GM12878 (cell line): ENCODE data around the gene PDK3. TPM values are rescaled to one million over a fixed set of nuclear protein-coding genes. Genes with fewer than 3 reads are reported as not detected.

Experiments used
- ATAC-seq: fragments of 200-7000 bp; cut with Tn5 transposase; 3 replicates; pipeline ENCODE4 v1.9.1; 2020; ENCODE audit warnings: mild to moderate bottlenecking, moderate library complexity
- BruUV-seq: library from RNA; stranded (reverse); fragments of 400-500 nt; replicated peaks from 2 replicates; lab custom pipeline; 2021; lab: Mats Ljungman, UMichigan
- CTCF ChIA-PET: fragments of 300-600 bp; sonication (Branson Sonifier 250); formaldehyde crosslinking; extraction: SDS; loops from one replicate; lab custom pipeline; 2021; ENCODE audit warnings: inconsistent platforms; lab: Yijun Ruan, JAX
- POLR2A ChIA-PET: fragments of 350-600 bp; formaldehyde crosslinking; extraction: SDS; loops from one replicate; lab custom pipeline; 2021; ENCODE audit warnings: inconsistent platforms; lab: Charles Lee
- RAD21 ChIA-PET: fragments of 300-600 bp; sonication (Branson Sonifier 250); formaldehyde crosslinking; loops from one replicate; lab custom pipeline; 2023; ENCODE audit warnings: antibody characterized with exemption; ENCODE audit not compliant: unreplicated experiment; lab: Charles Lee
- SMC1A ChIA-PET: fragments of 300-600 bp; sonication (Branson Sonifier 250); formaldehyde crosslinking; loops from one replicate; lab custom pipeline; 2023; ENCODE audit not compliant: unreplicated experiment, uncharacterized antibody; lab: Charles Lee
- DNase-seq: peaks from one replicate; pipeline ENCODE4 v3.0.0-alpha.2; 2011; ENCODE audit warnings: low read depth, low spot score
- FAIRE-seq: peaks from 3 replicates; lab custom pipeline; 2011; peaks lifted over from hg19 to GRCh38; lab: Jason Lieb, UNC
- H2AFZ ChIP-seq: 2 replicates; pipeline ENCODE4 v1.6.0; 2011; ENCODE audit warnings: low read depth, low read length, control low read depth; ENCODE audit not compliant: control insufficient read depth
- H3K27ac ChIP-seq: 2 replicates; pipeline ENCODE4 v1.5.1; 2011; ENCODE audit warnings: control low read depth; ENCODE audit not compliant: control insufficient read depth, insufficient read depth
- H3K27me3 ChIP-seq, 2 experiments: replicated peaks in 1 of 2; 2 replicates each; pipeline versions ENCODE4 v1.6.0 to v1.6.1; 2011; ENCODE audit warnings: low read length in 1 of 2; ENCODE audit not compliant: control insufficient read depth in 2 of 2, insufficient read depth in 2 of 2
- H3K36me3 ChIP-seq, 2 experiments: 2 replicates each; pipeline ENCODE4 v1.5.1; 2011; ENCODE audit warnings: low read length in 1 of 2; ENCODE audit not compliant: control insufficient read depth in 2 of 2, insufficient read depth in 2 of 2
- H3K4me1 ChIP-seq: 2 replicates; pipeline ENCODE4 v1.6.1; 2011; ENCODE audit warnings: mild to moderate bottlenecking, low read length, moderate library complexity, mixed read lengths; ENCODE audit not compliant: control insufficient read depth, insufficient read depth
- H3K4me2 ChIP-seq: 2 replicates; pipeline ENCODE4 v1.6.0; 2011; ENCODE audit warnings: control low read depth; ENCODE audit not compliant: control insufficient read depth, insufficient read depth
- H3K4me3 ChIP-seq: fragments of 200-600 bp; sonication (generic); 2 replicates; pipeline ENCODE4 v1.5.1; 2016
- H3K79me2 ChIP-seq: 2 replicates; pipeline ENCODE4 v1.6.0; 2011; ENCODE audit warnings: low read length; ENCODE audit not compliant: control insufficient read depth, insufficient read depth
- H3K9ac ChIP-seq: 2 replicates; pipeline ENCODE4 v1.8.0; 2011; ENCODE audit warnings: low read length, control low read depth, mixed read lengths; ENCODE audit not compliant: control insufficient read depth, insufficient read depth
- H3K9me3 ChIP-seq: replicated peaks from 3 replicates; pipeline ENCODE4 v1.5.1; 2011; ENCODE audit warnings: mild to moderate bottlenecking, low read length; ENCODE audit not compliant: control insufficient read depth, insufficient read depth
- H4K20me1 ChIP-seq: 2 replicates; pipeline ENCODE4 v1.6.0; 2011; ENCODE audit not compliant: control insufficient read depth, insufficient read depth
- FOS ChIP-seq: IDR thresholded peaks from 3 replicates; pipeline ENCODE4 v1.6.1; 2011; ENCODE audit warnings: borderline replicate concordance; ENCODE audit not compliant: insufficient read length; ENCODE audit errors: extremely low read depth
- IRF4 ChIP-seq: IDR thresholded peaks from 2 replicates; pipeline ENCODE4 v1.6.1; 2011; ENCODE audit warnings: low read depth, low read length
- MEF2A ChIP-seq: IDR thresholded peaks from 2 replicates; pipeline ENCODE4 v1.6.1; 2011; ENCODE audit warnings: low read depth, mild to moderate bottlenecking, low read length, moderate library complexity; ENCODE audit not compliant: insufficient read depth
- NR2F1 ChIP-seq: fragments of 450-650 bp; conservative IDR thresholded peaks from 2 replicates; pipeline ENCODE4 v1.6.1; 2017; ENCODE audit warnings: mild to moderate bottlenecking
- NRF1 ChIP-seq: conservative IDR thresholded peaks from 2 replicates; pipeline ENCODE4 v1.6.1; 2011; ENCODE audit warnings: mild to moderate bottlenecking, low read depth, low read length, improper control_type of control experiment
- RELB ChIP-seq: fragments of 450-650 bp; IDR thresholded peaks from 2 replicates; pipeline ENCODE4 v1.6.1; 2017; ENCODE audit warnings: low read depth, mild to moderate bottlenecking, moderate library complexity
- RUNX3 ChIP-seq: IDR thresholded peaks from 2 replicates; pipeline ENCODE4 v1.6.1; 2012; ENCODE audit warnings: low read length, inconsistent platforms
- SIN3A ChIP-seq: IDR thresholded peaks from 2 replicates; pipeline ENCODE4 v1.6.1; 2012; ENCODE audit warnings: low read depth, low read length, improper control_type of control experiment
- TBL1XR1 ChIP-seq: IDR thresholded peaks from 2 replicates; pipeline ENCODE4 v1.6.1; 2012; ENCODE audit warnings: low read depth, low read length, improper control_type of control experiment
- WGBS: methylation state at CpG from one replicate; pipeline ENCODE4 v1.1.6; 2016; ENCODE audit warnings: low lambda C conversion rate; ENCODE audit not compliant: insufficient replicate concordance, insufficient coverage; ENCODE audit errors: missing lambda C conversion rate; 5-methylcytosine and 5-hydroxymethylcytosine counted together
- in situ Hi-C: fragments of 300-500 bp; cut with MboI; formaldehyde crosslinking; loops from 9 replicates; pipeline ENCODE4 v1.14.3; 2018; ENCODE audit warnings: mixed read lengths
- intact Hi-C: fragments of 100-400 bp; cut with micrococcal nuclease; formaldehyde crosslinking; loops from one replicate; pipeline ENCODE4 v1.14.2; 2022; ENCODE audit not compliant: unreplicated experiment
- polyA plus RNA-seq, 11 experiments: library from polyadenylated mRNA; depleted of rRNA in 4 of 11; unstranded in 6 of 11; stranded (reverse) in 5 of 11; fragments of >200 nt; fragmentation: Nextera tagmentation in 4 of 11; fragmentation: Illumina TruSeq in 1 of 11; extraction: Ambion mirVana in 4 of 11; extraction: Trizol in 1 of 11; gene quantifications; 1 replicate in 1 of 11; 2 replicates in 10 of 11; pipeline versions ENCODE4 v1.2.1 to v1.2.3, GENCODE V29; 2011 to 2016; ENCODE audit warnings: inconsistent platforms in 2 of 11, missing spikeins in 2 of 11, low read depth in 1 of 11
- total RNA-seq, 4 experiments: library from RNA; depleted of rRNA in 3 of 4; stranded (reverse); fragments of >200 nt in 3 of 4; fragmentation: Illumina TruSeq in 1 of 4; extraction: Trizol in 1 of 4; gene quantifications; 2 replicates each; pipeline versions ENCODE4 v1.2.1 to v1.2.3, GENCODE V29; 2013 to 2021
- TF ChIP-seq, protein P1 (sequence below): fragments of 450-650 bp; IDR thresholded peaks from 2 replicates; pipeline ENCODE4 v1.6.1; 2017; ENCODE audit warnings: mild to moderate bottlenecking, moderate library complexity

PDK3 gene
- total and polyA plus RNA-seq, 10 of the 15 experiments (the other 5 are each of a cell fraction or from before 2014, with no cell fraction given): 4.2 to 54.6 (median 21.9) TPM

DNA sequence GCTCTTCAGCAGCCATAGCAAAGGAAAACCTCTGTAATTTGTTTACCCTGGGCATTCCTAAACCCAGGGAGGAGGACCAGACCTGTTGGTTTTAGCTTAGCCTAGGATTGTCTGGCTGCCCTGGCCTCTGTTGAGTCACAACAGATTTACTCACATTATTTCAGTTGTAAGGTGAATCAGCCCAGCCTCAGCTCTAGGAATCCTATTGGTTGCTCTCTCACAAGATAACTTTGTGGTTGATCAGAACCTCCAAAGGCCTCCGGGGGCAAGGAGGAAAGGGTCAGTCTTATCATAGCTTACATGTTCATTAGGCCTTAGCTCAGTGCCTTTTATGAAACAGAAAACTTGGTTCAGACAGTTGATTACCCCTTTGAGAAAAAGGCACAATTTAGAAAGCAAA, 41.0 kb downstream of the PDK3 start:
- TF ChIP-seq RUNX3: peak; percentile 33; the same call in 1 of the 2 replicates
- TF ChIP-seq MEF2A: no peak
- 0 out of 2 replicates have a peak, but pooled peaks have one; percentile 32 for TF ChIP-seq NR2F1
- TF ChIP-seq RELB: no peak
- TF ChIP-seq, protein P1, sequence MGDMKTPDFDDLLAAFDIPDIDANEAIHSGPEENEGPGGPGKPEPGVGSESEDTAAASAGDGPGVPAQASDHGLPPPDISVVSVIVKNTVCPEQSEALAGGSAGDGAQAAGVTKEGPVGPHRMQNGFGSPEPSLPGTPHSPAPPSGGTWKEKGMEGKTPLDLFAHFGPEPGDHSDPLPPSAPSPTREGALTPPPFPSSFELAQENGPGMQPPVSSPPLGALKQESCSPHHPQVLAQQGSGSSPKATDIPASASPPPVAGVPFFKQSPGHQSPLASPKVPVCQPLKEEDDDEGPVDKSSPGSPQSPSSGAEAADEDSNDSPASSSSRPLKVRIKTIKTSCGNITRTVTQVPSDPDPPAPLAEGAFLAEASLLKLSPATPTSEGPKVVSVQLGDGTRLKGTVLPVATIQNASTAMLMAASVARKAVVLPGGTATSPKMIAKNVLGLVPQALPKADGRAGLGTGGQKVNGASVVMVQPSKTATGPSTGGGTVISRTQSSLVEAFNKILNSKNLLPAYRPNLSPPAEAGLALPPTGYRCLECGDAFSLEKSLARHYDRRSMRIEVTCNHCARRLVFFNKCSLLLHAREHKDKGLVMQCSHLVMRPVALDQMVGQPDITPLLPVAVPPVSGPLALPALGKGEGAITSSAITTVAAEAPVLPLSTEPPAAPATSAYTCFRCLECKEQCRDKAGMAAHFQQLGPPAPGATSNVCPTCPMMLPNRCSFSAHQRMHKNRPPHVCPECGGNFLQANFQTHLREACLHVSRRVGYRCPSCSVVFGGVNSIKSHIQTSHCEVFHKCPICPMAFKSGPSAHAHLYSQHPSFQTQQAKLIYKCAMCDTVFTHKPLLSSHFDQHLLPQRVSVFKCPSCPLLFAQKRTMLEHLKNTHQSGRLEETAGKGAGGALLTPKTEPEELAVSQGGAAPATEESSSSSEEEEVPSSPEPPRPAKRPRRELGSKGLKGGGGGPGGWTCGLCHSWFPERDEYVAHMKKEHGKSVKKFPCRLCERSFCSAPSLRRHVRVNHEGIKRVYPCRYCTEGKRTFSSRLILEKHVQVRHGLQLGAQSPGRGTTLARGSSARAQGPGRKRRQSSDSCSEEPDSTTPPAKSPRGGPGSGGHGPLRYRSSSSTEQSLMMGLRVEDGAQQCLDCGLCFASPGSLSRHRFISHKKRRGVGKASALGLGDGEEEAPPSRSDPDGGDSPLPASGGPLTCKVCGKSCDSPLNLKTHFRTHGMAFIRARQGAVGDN: peak; percentile 48; the same call in 1 of the 2 replicates
- TF ChIP-seq SIN3A: no peak
- no peak for TF ChIP-seq IRF4
- TF ChIP-seq NRF1: no peak
- TF ChIP-seq TBL1XR1: no peak
- no peak for TF ChIP-seq FOS
- Histone ChIP-seq H3K9me3 (no peaks in the 10 kb centered on the region), H3K36me3 (no peaks in the 10 kb centered on the region), H3K4me2 (no peak overlapping the region), H3K4me1 (no peaks in the 10 kb centered on the region), H2AFZ (no peak overlapping the region), H3K27me3 (no peaks in the 10 kb centered on the region), H3K79me2 (no peaks in the 10 kb centered on the region), H3K27ac (no peak overlapping the region), H3K4me3 (no peak overlapping the region), H3K9ac (no peak overlapping the region), H4K20me1 (no peaks in the 10 kb centered on the region)
- FAIRE-seq (no peak), ATAC-seq (peak; percentile 94), DNase-seq (peak; percentile 12)
- ChIA-PET POLR2A (interaction anchor here (0.7 kb wide), 1 partner anchor 43 kb away, joined by 3 read pairs; no protein-coding TSS in a partner anchor), CTCF (interaction anchor here (1.5 to 2.0 kb wide), 3 partner anchors 14 to 110 kb away, joined by 3 to 7 read pairs (median 4); no protein-coding TSS in a partner anchor), RAD21 (interaction anchor here (1.6 kb wide), 1 partner anchor 41 kb away, joined by 4 read pairs; the partner anchor contains the start of gene PDK3), SMC1A (interaction anchor here (0.8 to 1.9 kb wide), 4 partner anchors 41 to 118 kb away, joined by 3 to 5 read pairs (median 3); partner anchors contain the start of gene PDK3)
- 0% methylated on average over 1 of the region's 1 CpG for WGBS
- in situ Hi-C loops (no loop called here), intact Hi-C loops (no loop called here)
- BruUV-seq: no TSS peak
